ENCODE data around the gene SIK2.

Gene SIK2

GRCh38 chr11:111729071-111729830 is 127.0 kb downstream of the SIK2 start:
- no peak for DNase-seq (ENCODE audit: low spot score)

- no peak for DNase-seq (ENCODE audit: low spot score)
Measured at GRCh38 chr11:111729831-111730311, 127.6 kb downstream of the SIK2 start.

GRCh38 chr11:111730871-111731591 is 128.8 kb downstream of the SIK2 start:
- no peak for DNase-seq (ENCODE audit: low spot score)

GRCh38 chr11:111731821-111732220 is 129.6 kb downstream of the SIK2 start:
- DNase-seq (ENCODE audit: low spot score): no peak

- no peak for DNase-seq (ENCODE audit: low spot score)
Measured at GRCh38 chr11:111733016-111733415, 130.8 kb downstream of the SIK2 start.

GRCh38 chr11:111733611-111734088 is 131.4 kb downstream of the SIK2 start:
- no peak for DNase-seq (ENCODE audit: low spot score)

- peak; percentile 15 for DNase-seq (ENCODE audit: low spot score)
Measured at GRCh38 chr11:111734101-111734953, 132.1 kb downstream of the SIK2 start.

- DNase-seq (ENCODE audit: low spot score): no peak
Measured at GRCh38 chr11:111734954-111735261, 132.7 kb downstream of the SIK2 start.

- peak; percentile 75 for DNase-seq (ENCODE audit: low spot score)
Measured at GRCh38 chr11:111735262-111736116, 133.2 kb downstream of the SIK2 start.

- DNase-seq (ENCODE audit: low spot score): no peak
Measured at GRCh38 chr11:111736181-111736590, 133.9 kb downstream of the SIK2 start.

GRCh38 chr11:111736621-111737443 is 134.6 kb downstream of the SIK2 start:
- DNase-seq (ENCODE audit: low spot score): no peak

- DNase-seq (ENCODE audit: low spot score): no peak
Measured at GRCh38 chr11:111737444-111738210, 135.4 kb downstream of the SIK2 start.

- DNase-seq (ENCODE audit: low spot score): no peak
Measured at GRCh38 chr11:111739299-111739698, 137.1 kb downstream of the SIK2 start.

- DNase-seq (ENCODE audit: low spot score): no peak
Measured at GRCh38 chr11:111741751-111742150, 139.5 kb downstream of the SIK2 start.

GRCh38 chr11:111743700-111744099 is 141.5 kb downstream of the SIK2 start:
- DNase-seq (ENCODE audit: low spot score): no peak

GRCh38 chr11:111745719-111746504 is 143.7 kb downstream of the SIK2 start:
- DNase-seq (ENCODE audit: low spot score): no peak

- DNase-seq (ENCODE audit: low spot score): no peak
Measured at GRCh38 chr11:111748035-111748804, 146.0 kb downstream of the SIK2 start.

GRCh38 chr11:111749646-111750045 is 147.4 kb downstream of the SIK2 start:
- no peak for DNase-seq (ENCODE audit: low spot score)

All from SK-N-DZ (cell line).